GM21360 (cell line): ENCODE data around the gene LAMB1.

Experiments
- ATAC-seq: cut with Tn5 transposase; IDR thresholded peaks from one replicate; pipeline ENCODE4 v1.9.1; 2021; ENCODE audit warnings: mild to moderate bottlenecking, moderate library complexity; ENCODE audit not compliant: unreplicated experiment

Gene LAMB1

GRCh38 chr7:107884066-107884818 lies 118.7 kb downstream of the LAMB1 start:
- no peak for ATAC-seq

- ATAC-seq: no peak
These were observed 120.2 kb downstream of the LAMB1 start for GRCh38 chr7:107882766-107883165.

- no peak for ATAC-seq
These were observed 123.4 kb downstream of the LAMB1 start for GRCh38 chr7:107879400-107880035.

GRCh38 chr7:107878636-107879035 lies 124.3 kb downstream of the LAMB1 start:
- ATAC-seq: no peak

GRCh38 chr7:107877731-107878382 lies 125.1 kb downstream of the LAMB1 start:
- ATAC-seq: no peak

- no peak for ATAC-seq
These were observed 126.0 kb downstream of the LAMB1 start for GRCh38 chr7:107876916-107877315.

- no peak for ATAC-seq
These were observed 128.1 kb downstream of the LAMB1 start for GRCh38 chr7:107874605-107875446.

GRCh38 chr7:107874111-107874510 lies 128.8 kb downstream of the LAMB1 start:
- no peak for ATAC-seq
